HEK293 (cell line): ENCODE results near the gene NOL4L.

Source experiments
- IKZF3 ChIP-seq: fragments of 450-650 bp; IDR thresholded peaks from 2 replicates; pipeline ENCODE4 v1.5.0; 2018; ENCODE audit warnings: missing biosample characterization, mild to moderate bottlenecking, missing genetic modification characterization, moderate library complexity
- KLF10 ChIP-seq: fragments of 450-650 bp; IDR thresholded peaks from 2 replicates; pipeline ENCODE4 v1.5.1; 2018; ENCODE audit warnings: missing biosample characterization, mild to moderate bottlenecking, missing genetic modification characterization
- KLF16 ChIP-seq: fragments of 450-650 bp; formaldehyde crosslinking; IDR thresholded peaks from 2 replicates; pipeline ENCODE4 v1.5.1; 2017; ENCODE audit warnings: missing biosample characterization, missing genetic modification characterization
- PATZ1 ChIP-seq: fragments of 450-650 bp; formaldehyde crosslinking; IDR thresholded peaks from 2 replicates; pipeline ENCODE4 v1.5.1; 2016; ENCODE audit warnings: missing biosample characterization, missing genetic modification characterization
- PRDM1 ChIP-seq: fragments of 450-650 bp; formaldehyde crosslinking; IDR thresholded peaks from 2 replicates; pipeline ENCODE4; 2016; ENCODE audit warnings: missing biosample characterization, missing genetic modification characterization
- SETDB1 ChIP-seq: IDR thresholded peaks from one replicate; pipeline ENCODE4 v1.6.1; 2017; ENCODE audit warnings: mild to moderate bottlenecking, low read length, moderate library complexity, mixed read lengths; ENCODE audit not compliant: insufficient read length
- ZBTB1 ChIP-seq: fragments of 450-650 bp; formaldehyde crosslinking; IDR thresholded peaks from 2 replicates; pipeline ENCODE4 v1.5.1; 2016; ENCODE audit warnings: missing biosample characterization, missing genetic modification characterization
- ZFP37 ChIP-seq: fragments of 450-650 bp; formaldehyde crosslinking; IDR thresholded peaks from 2 replicates; pipeline ENCODE4 v1.5.1; 2016; ENCODE audit warnings: missing biosample characterization, missing genetic modification characterization
- ZNF184 ChIP-seq: fragments of 450-650 bp; IDR thresholded peaks from 2 replicates; pipeline ENCODE4 v1.5.1; 2018; ENCODE audit warnings: missing biosample characterization, mild to moderate bottlenecking, missing genetic modification characterization
- ZNF501 ChIP-seq: fragments of 450-650 bp; formaldehyde crosslinking; IDR thresholded peaks from 2 replicates; pipeline ENCODE4 v1.5.1; 2016; ENCODE audit warnings: missing biosample characterization, missing genetic modification characterization
- ZNF639 ChIP-seq: fragments of 450-650 bp; formaldehyde crosslinking; IDR thresholded peaks from 2 replicates; pipeline ENCODE4 v1.5.1; 2016; ENCODE audit warnings: missing biosample characterization, missing genetic modification characterization
- TF ChIP-seq, protein P1 (sequence below): fragments of 450-650 bp; formaldehyde crosslinking; IDR thresholded peaks from 2 replicates; pipeline ENCODE4 v1.5.1; 2016; ENCODE audit warnings: missing biosample characterization, missing genetic modification characterization
- TF ChIP-seq, protein P2 (sequence below): fragments of 450-650 bp; formaldehyde crosslinking; optimal IDR thresholded peaks from 2 replicates; pipeline ENCODE3; 2016; ENCODE audit warnings: missing biosample characterization, mild to moderate bottlenecking, missing genetic modification characterization
- TF ChIP-seq, protein P3 (sequence below): fragments of 450-650 bp; formaldehyde crosslinking; IDR thresholded peaks from 2 replicates; pipeline ENCODE4 v1.5.1; 2016; ENCODE audit warnings: missing biosample characterization, missing genetic modification characterization

DNA sequence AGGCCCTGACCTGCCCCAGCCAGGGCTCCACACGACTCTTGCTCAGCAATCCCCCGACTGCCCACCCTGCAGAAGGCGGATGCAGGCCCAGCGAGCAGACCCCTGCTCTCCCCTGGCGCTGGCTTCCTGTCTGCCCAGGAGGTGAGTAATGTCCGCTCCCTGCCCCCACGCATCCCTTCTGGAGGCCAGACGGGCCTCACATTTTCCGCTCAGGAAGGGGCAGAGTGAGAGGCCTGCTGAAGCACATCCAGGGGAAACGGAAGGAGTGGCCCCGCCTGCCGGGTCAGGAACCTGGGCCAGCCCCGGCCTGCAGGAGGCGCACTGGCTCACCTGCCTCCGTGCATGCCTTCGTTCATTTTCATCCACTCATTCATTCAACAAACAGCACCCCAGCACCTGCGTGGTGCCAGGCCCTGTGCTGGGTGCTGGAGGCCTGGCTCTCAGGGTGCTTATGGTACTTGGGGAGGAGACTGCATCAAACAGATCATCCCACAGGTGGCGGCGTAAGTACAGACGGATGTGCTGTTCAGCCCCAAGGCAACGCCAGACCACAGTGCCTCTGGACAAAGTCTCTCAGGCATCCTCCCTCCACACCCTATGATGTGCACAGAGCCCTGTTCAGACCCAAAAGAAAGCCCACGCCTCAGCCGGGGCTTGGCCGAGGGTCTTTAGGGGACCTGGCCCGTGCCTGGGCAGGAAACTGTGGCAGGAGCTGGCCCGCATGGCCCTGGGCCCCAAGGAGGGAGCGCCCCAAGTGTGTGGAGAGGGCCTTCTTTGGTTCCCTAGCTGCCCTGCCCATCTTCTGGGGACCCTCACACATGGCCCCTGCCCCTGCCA lies 114.9 kb downstream of the NOL4L start:
- TF ChIP-seq ZBTB1, result no peak
- TF ChIP-seq, protein P1, sequence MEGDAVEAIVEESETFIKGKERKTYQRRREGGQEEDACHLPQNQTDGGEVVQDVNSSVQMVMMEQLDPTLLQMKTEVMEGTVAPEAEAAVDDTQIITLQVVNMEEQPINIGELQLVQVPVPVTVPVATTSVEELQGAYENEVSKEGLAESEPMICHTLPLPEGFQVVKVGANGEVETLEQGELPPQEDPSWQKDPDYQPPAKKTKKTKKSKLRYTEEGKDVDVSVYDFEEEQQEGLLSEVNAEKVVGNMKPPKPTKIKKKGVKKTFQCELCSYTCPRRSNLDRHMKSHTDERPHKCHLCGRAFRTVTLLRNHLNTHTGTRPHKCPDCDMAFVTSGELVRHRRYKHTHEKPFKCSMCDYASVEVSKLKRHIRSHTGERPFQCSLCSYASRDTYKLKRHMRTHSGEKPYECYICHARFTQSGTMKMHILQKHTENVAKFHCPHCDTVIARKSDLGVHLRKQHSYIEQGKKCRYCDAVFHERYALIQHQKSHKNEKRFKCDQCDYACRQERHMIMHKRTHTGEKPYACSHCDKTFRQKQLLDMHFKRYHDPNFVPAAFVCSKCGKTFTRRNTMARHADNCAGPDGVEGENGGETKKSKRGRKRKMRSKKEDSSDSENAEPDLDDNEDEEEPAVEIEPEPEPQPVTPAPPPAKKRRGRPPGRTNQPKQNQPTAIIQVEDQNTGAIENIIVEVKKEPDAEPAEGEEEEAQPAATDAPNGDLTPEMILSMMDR (tag by site-specific recombination), result peak; percentile 60; the same call in 1 of the 2 replicates
- TF ChIP-seq, protein P2, sequence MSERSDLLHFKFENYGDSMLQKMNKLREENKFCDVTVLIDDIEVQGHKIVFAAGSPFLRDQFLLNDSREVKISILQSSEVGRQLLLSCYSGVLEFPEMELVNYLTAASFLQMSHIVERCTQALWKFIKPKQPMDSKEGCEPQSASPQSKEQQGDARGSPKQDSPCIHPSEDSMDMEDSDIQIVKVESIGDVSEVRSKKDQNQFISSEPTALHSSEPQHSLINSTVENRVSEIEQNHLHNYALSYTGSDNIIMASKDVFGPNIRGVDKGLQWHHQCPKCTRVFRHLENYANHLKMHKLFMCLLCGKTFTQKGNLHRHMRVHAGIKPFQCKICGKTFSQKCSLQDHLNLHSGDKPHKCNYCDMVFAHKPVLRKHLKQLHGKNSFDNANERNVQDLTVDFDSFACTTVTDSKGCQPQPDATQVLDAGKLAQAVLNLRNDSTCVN (tag by site-specific recombination), result no peak
- no peak for TF ChIP-seq PATZ1 (tag by site-specific recombination)
- no peak for TF ChIP-seq SETDB1
- no peak for TF ChIP-seq ZNF639 (tag by site-specific recombination)
- no peak for TF ChIP-seq IKZF3
- no peak for TF ChIP-seq ZNF501 (tag by site-specific recombination)
- no peak for TF ChIP-seq ZNF184 (tag by site-specific recombination)
- TF ChIP-seq, protein P3, sequence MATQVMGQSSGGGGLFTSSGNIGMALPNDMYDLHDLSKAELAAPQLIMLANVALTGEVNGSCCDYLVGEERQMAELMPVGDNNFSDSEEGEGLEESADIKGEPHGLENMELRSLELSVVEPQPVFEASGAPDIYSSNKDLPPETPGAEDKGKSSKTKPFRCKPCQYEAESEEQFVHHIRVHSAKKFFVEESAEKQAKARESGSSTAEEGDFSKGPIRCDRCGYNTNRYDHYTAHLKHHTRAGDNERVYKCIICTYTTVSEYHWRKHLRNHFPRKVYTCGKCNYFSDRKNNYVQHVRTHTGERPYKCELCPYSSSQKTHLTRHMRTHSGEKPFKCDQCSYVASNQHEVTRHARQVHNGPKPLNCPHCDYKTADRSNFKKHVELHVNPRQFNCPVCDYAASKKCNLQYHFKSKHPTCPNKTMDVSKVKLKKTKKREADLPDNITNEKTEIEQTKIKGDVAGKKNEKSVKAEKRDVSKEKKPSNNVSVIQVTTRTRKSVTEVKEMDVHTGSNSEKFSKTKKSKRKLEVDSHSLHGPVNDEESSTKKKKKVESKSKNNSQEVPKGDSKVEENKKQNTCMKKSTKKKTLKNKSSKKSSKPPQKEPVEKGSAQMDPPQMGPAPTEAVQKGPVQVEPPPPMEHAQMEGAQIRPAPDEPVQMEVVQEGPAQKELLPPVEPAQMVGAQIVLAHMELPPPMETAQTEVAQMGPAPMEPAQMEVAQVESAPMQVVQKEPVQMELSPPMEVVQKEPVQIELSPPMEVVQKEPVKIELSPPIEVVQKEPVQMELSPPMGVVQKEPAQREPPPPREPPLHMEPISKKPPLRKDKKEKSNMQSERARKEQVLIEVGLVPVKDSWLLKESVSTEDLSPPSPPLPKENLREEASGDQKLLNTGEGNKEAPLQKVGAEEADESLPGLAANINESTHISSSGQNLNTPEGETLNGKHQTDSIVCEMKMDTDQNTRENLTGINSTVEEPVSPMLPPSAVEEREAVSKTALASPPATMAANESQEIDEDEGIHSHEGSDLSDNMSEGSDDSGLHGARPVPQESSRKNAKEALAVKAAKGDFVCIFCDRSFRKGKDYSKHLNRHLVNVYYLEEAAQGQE (tag by site-specific recombination), result no peak
- no peak for TF ChIP-seq KLF16 (tag by site-specific recombination)
- no peak for TF ChIP-seq KLF10 (tag by site-specific recombination)
- no peak for TF ChIP-seq ZFP37 (tag by site-specific recombination)
- no peak for TF ChIP-seq PRDM1 (tag by site-specific recombination)
